NK-92 (cell line): ENCODE results near the gene THAP2.

Experiments used
- DNase-seq: peaks from one replicate; lab custom pipeline; 2025; ENCODE audit not compliant: unreplicated experiment; lab: John Stamatoyannopoulos, UW

The THAP2 gene

DNA sequence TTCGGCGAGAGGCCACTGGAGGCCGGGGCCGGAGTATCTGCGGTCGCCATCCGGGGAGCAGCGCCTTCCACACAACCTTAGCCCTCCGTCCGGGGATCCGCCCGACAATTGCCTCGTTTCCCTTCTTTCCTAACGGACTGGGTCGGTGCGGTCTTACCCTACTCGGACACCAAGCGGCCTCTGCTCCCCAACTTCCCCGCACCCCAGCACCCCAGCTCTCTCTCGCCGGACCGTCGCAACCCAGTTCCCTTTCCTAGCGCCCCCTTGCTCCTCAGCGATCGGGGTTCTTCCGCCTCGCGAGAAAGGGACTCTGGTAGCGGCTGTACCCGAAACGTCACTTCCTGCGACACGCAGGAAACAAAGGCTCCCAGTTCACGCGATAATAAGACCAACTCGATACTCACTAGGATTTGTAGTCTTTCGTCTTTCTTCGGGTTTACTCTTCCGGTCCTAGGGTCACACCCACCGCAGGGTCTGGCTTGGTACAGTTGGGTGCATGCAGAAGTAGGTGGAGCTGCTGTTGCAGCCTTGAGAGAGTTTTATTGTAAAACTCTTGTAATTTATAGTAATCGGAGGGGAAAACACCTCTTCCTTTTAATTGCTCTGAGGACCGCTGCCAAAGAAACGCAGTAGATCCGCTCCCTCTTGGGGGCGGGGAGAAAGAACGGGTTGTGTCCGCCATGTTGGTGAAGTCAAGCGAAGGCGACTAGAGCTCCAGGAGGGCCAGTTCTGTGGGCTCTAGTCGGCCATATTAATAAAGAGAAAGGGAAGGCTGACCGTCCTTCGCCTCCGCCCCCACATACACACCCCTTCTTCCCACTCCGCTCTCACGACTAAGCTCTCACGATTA lies at the start of gene THAP2, which contains the start of gene ZFC3H1:
Gene THAP2, plus strand, starts transcription at position 741 of the 850 bp plus-strand sequence. CDS start 209 bp downstream, outside the sequence.
Gene ZFC3H1, minus strand, starts transcription at position 288 of the 850 bp plus-strand sequence. Its CDS starts 238 bp downstream, at position 50.
- DNase-seq, result peak; percentile 56

DNA sequence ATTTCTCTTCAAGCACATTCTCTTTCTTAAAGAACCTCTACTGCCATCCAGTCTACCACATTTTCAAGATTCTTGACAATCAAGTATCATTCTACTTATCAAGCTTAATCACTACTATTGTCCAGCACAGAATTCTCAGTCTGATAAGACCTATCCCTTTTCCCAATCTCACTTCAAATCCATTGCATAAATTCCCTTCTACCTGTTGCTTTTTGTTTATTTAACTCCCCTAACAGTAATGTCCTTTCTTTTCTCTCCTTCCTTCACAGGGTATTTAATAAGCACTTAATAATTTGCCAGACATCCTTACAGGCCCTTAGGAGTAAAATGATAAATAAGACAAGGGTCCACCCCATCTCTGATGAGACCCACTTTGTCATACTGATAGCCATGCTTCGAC lies 42.2 kb upstream of the THAP2 start:
- DNase-seq, result no peak

DNA sequence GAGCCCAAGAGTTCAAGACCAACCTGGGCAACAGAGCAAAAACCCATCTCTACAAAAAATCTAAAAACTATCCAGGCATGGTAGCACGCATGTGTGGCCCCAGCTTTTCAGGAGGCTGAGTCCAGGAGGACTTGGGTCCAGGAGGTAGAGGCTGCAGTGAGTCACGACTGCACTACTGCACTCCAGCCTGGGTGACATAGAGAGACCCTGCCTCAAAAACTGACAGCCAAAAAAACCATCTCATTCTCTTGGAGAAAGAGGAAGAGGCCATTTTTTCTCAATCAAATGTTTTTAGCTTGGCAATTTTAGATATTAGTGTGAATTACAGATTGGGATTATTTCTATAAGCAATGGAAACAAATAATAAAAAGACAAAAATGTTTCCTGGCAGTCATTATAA lies 38.6 kb upstream of the THAP2 start:
- DNase-seq, result no peak

DNA sequence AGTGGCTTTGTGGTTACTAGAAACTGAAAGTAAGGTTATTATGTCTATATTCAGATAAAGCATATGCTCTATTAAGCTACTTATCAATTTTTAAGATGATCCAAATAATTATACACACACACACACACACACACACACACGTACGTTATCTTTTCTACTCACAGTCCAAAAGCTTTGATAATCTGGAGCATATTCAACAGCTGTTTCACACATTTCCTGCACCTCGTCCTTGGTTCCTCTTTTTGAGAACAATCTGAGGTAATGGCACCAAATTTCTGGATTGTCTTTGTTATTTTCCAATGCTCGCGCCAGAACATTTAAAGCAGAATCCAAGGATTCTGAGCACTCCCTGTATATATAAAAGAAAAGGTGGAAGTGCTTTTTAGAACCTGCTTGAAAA lies 38.0 kb upstream of the THAP2 start:
- DNase-seq, result no peak

DNA sequence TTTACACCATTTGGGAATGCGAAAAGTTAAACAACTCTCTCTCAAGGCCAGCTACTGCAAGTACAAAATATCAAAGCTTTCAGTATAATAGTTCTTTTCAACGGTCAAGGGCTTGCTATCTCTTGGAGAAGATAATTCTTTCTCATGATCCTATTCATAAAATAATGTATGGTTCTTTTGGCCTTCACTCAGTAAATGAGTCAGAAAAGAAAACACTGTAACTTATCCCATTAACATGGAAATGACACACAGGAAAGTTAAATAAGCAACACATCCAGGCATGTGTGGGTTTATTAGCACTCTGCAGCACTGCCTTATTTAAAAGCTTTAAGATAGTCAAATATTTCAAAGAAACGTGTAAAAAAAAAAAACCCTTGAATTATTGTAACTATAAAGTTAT lies 37.3 kb upstream of the THAP2 start:
- no peak for DNase-seq

DNA sequence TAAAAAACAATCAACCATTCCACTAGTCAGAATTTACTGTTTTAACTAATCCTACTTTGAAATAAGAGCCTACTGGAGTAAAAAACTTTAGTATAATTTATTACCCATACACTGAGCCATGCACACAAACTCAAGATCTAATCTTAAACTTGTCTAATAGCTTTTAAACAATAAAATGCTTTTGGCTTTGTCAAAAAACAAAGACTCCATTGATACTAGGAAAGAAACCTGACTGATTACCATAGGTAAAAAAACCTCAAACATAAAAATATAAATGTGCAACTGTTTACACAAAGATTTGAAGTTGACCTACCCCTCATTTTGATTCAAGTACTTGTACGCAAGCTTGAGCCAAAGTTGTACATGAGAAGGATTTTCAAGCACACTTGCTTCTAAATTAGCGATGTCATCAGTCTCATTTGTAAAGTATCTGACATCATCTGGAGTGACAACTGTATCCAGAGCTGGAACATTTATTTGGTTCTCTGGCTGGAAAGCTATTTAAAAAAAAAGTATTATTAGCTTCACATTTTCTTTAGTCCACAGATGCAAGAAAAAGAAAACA lies 36.6 kb upstream of the THAP2 start:
- DNase-seq, result no peak

DNA sequence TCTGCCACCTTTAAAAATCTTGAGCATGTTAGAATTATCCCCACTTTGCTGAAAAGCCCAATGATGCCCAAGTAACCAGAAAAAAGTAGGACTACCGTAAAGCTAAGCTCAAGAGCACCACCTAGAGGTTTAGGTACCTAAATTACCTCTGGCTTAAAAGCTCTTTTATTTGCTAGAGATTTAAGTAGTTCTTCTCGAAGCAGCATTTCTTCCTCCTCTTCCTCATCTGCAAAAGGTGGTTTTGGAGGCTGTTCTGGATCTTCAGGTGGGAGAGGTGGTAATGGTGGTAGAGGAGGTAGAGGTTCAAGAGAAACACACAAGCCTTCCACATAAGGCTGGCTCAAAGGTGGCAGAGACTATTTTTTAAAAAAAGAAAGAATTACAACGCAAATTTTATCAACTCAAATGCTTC lies 27.4 kb upstream of the THAP2 start:
- DNase-seq, result no peak

DNA sequence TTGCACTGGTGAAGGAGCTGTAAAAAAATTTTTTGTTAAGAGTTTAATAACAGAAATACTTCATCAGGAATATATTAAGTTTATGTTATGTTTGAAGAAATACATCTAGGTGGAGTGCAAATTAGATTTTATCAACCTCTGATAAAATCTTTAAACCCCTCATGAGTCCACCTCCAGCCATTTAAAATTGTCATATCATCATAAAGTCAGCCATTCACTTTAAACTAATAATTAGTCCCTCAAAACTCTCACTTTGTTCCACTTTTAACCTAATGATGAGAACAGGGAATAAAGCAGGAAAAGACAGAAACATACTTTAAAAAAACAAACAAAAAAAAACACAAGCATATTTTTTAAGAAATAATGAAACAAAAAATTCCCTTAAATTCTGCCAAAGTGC lies 25.6 kb upstream of the THAP2 start:
- no peak for DNase-seq

DNA sequence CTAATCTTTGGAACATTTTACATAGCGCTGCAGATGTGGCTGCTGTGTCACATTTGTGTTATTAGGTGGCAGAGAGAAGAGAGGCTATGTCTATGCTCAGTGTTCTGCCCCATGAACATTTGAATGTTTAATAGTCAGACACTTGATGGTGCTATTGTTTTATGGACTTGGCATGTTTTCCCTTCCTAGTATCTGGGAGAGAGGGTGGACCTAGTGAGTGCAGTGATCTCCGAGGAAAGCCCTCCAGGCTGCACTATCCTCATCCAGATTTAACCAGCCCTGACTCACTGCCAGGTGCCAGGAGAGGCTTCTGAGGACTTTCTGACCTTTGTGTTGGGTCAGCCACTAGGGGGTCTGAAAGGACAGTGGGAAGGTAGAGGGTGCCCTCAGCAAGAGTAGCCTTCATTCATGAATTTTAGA lies 24.8 kb upstream of the THAP2 start:
- DNase-seq, result no peak

DNA sequence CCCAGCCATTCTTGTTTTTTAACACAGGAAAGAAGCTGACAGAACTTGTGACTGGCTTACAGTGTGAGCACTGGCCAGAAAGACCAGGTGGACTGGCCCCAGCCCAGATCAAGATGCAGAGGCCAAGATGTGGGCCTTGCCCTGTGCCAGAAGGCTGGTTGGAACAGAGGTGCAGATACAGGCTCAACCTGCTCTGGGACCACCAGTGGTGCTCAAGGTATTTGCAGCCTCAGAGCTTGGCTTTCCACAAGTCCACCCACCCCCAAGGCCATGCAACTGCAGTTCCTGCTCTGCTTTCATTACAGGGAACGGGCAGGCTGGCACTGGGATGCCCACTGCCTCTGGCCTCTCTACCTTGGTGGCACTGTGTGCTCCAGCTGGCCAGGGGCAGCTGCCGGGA lies 23.8 kb upstream of the THAP2 start:
- no peak for DNase-seq

DNA sequence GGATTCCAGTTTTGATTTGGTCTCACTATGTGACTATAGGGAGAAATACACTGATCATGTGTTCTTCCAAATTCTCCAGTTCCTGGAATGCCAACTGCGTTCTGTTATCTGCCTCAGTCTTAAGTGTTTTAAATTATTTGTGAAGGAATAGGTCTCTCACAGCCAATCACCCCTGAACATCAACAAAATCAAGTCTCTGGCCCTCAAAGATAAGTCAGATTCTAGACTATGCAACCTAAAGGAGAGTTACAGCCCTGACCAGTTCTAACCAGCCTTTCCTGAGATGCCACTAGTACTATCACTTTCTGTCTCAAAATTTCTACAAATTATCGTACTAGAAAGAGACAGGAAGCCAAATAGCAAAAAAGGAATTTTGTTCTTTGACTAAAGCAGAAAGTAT lies 22.7 kb upstream of the THAP2 start:
- no peak for DNase-seq

DNA sequence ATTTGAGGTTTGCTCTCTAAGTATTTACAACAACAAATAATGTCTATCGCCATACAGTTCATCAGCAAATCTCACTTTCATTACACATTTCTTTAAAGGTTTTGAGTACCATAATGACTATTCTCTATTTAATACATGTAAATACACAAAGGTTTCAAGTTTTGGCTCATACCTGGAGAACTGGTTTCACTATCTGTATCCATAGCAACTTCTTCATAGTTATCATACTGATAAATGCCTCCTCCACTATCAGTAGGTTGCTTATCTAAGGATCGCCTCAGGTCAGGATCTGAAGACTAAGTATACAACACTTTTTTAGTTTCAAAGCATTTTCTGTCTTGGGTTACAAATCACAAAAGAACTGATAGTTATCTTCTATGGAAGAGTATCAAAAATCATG lies 21.8 kb upstream of the THAP2 start:
- no peak for DNase-seq

DNA sequence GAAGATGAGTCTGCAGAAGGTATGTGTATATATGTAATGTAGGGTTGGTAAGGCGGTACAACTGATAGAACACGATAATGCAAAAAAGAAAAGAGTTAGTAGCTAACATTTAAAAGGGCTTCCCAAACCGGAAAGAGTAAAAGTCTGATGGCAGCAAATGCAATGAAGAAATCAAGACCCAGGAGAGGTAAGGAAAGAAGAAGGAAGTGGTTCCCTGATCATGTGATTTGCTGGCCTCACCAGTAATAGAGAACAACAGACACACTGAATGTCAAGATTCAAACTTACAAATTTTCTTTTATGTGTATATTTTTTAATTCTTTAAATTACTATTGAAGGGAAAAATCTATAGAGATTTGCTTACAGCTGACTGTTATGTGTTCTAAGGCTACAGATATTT lies 18.8 kb upstream of the THAP2 start:
- DNase-seq, result no peak

DNA sequence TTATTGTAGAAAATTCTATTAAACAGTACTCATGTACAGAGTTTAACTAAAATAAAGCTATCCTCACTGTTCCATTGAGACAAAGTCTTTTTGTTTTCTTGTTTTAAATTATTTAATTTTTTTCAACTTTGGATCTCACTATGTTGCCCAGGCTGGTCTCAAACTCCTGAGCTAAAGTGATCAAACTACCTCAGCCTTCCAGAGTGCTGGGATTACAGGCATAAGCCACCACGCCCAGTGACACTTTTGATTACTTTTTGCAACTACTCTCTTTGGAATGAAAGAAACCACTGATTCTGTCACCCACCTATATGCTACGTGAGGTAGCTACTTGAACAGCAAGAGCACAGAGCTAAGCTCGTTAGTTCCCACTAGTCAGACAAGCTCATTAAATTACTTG lies 17.6 kb upstream of the THAP2 start:
- DNase-seq, result no peak

DNA sequence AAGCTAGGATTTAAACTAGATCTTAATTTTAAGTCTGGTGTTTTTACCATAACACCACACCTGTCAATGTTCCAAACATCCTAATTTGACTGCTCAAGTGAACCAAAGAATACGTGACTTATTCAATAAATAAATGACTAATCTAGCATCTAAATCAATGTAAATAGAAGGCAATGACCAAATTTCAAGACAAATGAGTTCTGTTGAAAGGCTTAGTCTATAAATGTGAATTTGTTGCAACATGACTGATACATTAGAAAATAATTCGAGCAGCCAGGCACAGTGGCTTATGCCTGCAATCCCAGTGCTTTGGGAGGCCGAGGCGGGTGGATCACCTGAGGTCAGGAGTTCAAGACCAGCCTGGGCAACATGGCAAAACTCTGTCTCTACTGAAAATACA lies 15.6 kb upstream of the THAP2 start:
- no peak for DNase-seq

DNA sequence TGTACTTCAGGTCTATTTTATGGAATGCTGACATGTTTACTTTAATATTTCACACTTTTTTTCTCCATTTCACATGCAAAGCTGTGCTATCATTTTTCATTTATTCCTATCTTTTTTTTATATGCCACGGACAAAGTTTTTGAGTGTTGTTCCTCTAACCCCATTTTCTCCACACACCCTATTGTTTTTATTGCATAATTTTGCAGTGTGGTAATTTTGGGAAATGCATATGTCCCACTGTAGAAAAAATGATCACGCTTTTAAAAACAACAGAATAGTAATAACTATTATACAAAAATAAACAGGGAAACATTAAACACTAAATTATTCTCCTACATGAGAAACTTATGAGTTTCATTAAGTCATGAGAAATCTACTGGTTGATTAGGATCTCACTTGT lies 14.7 kb upstream of the THAP2 start:
- no peak for DNase-seq

DNA sequence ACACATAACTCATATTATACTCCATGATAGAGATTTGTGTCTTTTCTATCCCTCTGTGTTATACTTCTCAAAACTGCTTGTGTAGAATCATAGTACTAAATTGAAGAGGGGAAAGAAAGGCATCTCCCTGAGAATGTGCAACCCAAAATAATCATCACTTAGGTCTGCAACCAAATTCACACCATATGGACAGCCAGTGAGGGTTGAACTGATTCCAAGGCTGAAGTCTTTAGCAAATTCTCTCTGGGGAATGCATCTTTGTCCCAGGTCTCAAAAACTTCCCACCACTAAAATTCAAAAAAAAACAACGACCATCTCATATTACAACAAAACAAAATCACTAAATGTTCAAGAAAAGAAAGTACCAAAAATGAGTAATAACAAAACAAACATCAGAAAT lies 11.4 kb upstream of the THAP2 start:
- DNase-seq, result no peak

DNA sequence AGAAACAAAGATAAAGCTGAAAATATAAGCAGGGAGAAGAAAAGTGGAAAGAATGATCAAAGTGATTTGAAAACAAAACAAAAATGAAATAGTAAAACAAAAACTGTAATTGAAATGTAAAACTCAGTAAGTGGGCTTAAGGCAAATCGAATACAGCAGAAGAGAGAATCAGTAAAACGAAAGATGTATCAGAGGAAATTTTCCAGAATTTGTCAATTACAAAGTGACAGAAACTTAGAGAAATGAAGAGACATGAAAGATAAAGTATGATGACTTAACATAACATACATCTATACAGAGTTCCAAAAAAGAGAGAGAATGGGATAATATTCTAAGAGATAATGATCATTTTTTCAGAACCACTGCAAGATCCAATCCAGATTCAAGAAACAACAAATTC lies 11.0 kb upstream of the THAP2 start:
- DNase-seq, result no peak

DNA sequence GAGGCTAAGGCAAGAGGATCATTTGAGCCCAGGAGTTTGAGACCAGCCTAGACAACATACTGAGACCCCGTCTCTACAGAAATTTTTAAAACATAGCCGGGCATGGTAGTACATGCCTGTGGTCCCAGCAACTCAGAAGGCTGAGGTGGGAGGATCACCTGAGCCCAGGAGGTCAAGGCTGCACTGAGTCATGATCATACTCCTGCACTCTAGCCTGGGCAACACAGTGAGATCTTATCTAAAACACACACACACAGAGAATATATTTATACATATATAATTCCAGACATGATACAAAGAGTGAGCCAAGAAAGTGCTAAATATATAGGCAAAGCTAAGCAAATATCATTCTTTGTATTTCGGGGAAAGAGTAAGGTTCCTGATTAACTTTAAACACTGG lies 9.9 kb upstream of the THAP2 start:
- no peak for DNase-seq

DNA sequence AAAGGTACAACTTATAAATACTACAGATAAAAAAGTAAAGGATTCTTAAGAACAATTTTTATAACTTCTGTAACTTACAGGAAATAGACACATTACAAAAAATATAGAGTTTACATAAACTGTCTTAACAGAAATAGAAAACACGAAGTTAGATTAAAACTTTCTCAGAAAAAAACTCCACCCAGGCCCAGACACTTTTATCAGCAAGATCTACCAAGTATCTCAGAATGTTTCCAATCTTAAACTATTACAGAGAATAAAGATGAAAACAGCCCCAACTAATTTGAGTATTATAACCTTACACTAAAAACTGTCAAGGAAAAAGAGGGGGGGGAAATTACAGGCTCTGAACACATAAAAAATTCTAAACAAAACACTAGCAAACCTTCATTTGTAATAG lies 8.6 kb upstream of the THAP2 start:
- no peak for DNase-seq

DNA sequence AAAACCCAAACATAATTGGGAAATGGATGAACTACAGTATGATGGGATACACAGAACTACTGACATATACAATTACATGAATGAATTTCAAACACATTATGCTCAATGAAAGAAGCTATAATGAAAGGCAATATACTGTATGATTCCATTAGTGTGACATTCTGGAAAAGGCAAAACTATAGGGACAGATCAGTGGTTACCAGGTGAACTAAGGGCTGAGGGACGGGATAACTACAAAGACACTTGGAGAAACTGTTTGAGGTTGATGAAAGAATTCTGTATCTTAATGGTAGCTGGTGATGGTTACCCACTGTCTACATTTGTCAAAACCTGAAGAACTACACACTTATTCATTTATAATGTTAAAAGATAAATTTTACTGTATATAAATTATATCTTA lies 8.2 kb upstream of the THAP2 start:
- no peak for DNase-seq

DNA sequence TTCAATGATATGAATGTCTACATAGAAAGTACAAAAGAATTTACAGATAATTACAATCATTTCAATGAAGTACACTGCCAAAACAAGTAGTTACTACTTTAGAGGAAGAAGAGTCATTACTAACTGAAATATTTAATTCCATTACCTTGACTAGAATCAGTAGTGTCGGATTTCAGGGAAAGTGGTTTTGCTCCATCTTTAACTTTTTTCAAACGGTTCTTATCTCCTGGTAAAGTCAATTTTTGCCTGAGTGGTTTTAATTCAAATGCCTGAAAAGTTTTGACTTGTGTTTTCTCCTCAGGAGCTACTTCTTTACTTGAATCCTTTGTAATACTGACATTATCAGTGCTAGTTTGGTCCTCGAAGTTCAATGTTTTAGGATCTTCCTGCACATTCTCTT lies 7.4 kb upstream of the THAP2 start:
- no peak for DNase-seq
